ENCODE data around the gene ASB15. TPM values are rescaled to one million over a fixed set of nuclear protein-coding genes. Genes with fewer than 3 reads are reported as not detected.

The ASB15 gene
- polyA plus RNA-seq, 3 donors: not detected

DNA sequence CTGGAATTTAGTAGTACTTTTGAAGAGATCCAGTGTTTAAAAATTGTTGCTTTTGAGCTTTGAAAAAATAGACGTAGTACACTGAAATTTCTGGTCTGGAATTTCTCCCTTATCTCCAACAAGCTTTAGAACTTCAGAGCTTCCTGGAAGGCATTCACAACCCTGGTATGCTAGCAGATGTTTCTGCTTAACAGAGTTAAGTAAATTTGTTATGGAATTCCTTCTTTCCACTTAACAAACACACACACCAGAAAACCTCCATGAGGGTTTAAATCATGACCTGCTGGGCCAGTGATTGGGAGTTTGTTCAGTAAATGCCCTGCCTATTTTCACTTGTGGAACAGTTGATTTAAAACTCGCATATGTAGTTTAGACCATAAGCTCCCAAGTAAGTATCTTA, 13.7 kb downstream of the ASB15 start:
- TF ChIP-seq, protein P1, sequence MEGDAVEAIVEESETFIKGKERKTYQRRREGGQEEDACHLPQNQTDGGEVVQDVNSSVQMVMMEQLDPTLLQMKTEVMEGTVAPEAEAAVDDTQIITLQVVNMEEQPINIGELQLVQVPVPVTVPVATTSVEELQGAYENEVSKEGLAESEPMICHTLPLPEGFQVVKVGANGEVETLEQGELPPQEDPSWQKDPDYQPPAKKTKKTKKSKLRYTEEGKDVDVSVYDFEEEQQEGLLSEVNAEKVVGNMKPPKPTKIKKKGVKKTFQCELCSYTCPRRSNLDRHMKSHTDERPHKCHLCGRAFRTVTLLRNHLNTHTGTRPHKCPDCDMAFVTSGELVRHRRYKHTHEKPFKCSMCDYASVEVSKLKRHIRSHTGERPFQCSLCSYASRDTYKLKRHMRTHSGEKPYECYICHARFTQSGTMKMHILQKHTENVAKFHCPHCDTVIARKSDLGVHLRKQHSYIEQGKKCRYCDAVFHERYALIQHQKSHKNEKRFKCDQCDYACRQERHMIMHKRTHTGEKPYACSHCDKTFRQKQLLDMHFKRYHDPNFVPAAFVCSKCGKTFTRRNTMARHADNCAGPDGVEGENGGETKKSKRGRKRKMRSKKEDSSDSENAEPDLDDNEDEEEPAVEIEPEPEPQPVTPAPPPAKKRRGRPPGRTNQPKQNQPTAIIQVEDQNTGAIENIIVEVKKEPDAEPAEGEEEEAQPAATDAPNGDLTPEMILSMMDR (IDR thresholded peaks at IDR 0.05): no peak
- Histone ChIP-seq H3K27ac (ENCODE audit: low read depth in 1 of 2, low read length in 2 of 2) (no peak overlapping the region), H3K4me2 (replicated peaks; ENCODE audit: extremely low read depth, low read length, poor library complexity, severe bottlenecking) (no peak overlapping the region), H3K9ac (ENCODE audit: insufficient read depth, low read length, poor library complexity, severe bottlenecking) (no peak overlapping the region), H3K4me1 (ENCODE audit: control insufficient read depth in 1 of 2, insufficient read depth in 2 of 2, low read length in 2 of 2) (no peaks in the 10 kb centered on the region), H2AFZ (ENCODE audit: insufficient read depth, low read depth, low read length, poor library complexity, severe bottlenecking) (no peak overlapping the region), H3K4me3 (replicated peaks in 1 of 3; ENCODE audit: low read depth in 2 of 3, low read length in 3 of 3) (no peak overlapping the region), H3K79me2 (ENCODE audit: insufficient read depth, low read length) (no peaks in the 10 kb centered on the region), H4K20me1 (ENCODE audit: insufficient read depth, low read length) (no peaks in the 10 kb centered on the region), H3K9me3 (replicated peaks in 1 of 2; ENCODE audit: control insufficient read depth in 1 of 2, insufficient read depth in 1 of 2, low read length in 2 of 2) (no peaks in the 10 kb centered on the region), H3K27me3 (ENCODE audit: control insufficient read depth in 2 of 2, insufficient read depth in 2 of 2, low read length in 2 of 2) (no peaks in the 10 kb centered on the region), H3K36me3 (replicated peaks in 1 of 2; ENCODE audit: control insufficient read depth in 1 of 2, insufficient read depth in 2 of 2, low read length in 2 of 2) (no peaks in the 10 kb centered on the region)
- intact Hi-C loops (cut with micrococcal nuclease): no loop called here
- no peak for DNase-seq
- no CpG with 5 or more reads among the region's 2 CpGs for WGBS (ENCODE audit: insufficient coverage)
- no peaks in the 10 kb centered on the region for H3K36me3 Mint-ChIP-seq
- H3K9me3 Mint-ChIP-seq: peaks cover 0 to 4% (median 0%) of the 10 kb centered on the region in 7 donors
- no peak overlapping the region for H3K4me3 Mint-ChIP-seq
- no peak overlapping the region for H3K27ac Mint-ChIP-seq
- H3K4me1 Mint-ChIP-seq: no peaks in the 10 kb centered on the region
- H3K27me3 Mint-ChIP-seq (ENCODE audit: low read depth in 3 of 3): peaks cover 1 to 4% (median 2%) of the 10 kb centered on the region in 3 donors

DNA sequence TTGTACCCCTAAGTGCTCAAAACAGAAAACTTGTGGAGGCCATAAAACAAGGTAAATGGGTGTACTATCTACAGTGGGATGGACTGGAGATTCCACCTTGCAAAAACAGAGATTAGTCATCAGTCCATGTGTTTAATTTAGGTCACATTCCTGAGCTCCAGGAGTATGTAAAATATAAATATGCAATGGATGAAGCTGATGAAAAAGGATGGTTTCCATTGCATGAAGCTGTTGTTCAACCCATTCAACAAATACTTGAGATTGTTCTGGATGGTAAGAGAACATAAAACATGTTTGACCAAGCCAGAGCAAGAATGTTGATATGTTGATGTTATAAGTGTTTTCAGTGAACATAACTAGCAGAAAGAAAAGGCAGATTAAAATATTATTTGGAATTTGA, 14.6 kb downstream of the ASB15 start:
- no peaks in the 10 kb centered on the region for H3K4me1 Mint-ChIP-seq
- H3K27ac ChIP-seq (ENCODE audit: low read depth in 1 of 2, low read length in 2 of 2): no peak overlapping the region
- TF ChIP-seq, protein P1 (IDR thresholded peaks at IDR 0.05): no peak
- no peaks in the 10 kb centered on the region for H3K36me3 ChIP-seq (replicated peaks in 1 of 2; ENCODE audit: control insufficient read depth in 1 of 2, insufficient read depth in 2 of 2, low read length in 2 of 2)
- no peaks in the 10 kb centered on the region for H3K36me3 Mint-ChIP-seq
- H2AFZ ChIP-seq (ENCODE audit: insufficient read depth, low read depth, low read length, poor library complexity, severe bottlenecking): no peak overlapping the region
- H4K20me1 ChIP-seq (ENCODE audit: insufficient read depth, low read length): no peaks in the 10 kb centered on the region
- peaks cover 0 to 4% (median 0%) of the 10 kb centered on the region in 7 donors for H3K9me3 Mint-ChIP-seq
- H3K9ac ChIP-seq (ENCODE audit: insufficient read depth, low read length, poor library complexity, severe bottlenecking): no peak overlapping the region
- no peaks in the 10 kb centered on the region for H3K9me3 ChIP-seq (replicated peaks in 1 of 2; ENCODE audit: control insufficient read depth in 1 of 2, insufficient read depth in 1 of 2, low read length in 2 of 2)
- no peaks in the 10 kb centered on the region for H3K27me3 ChIP-seq (ENCODE audit: control insufficient read depth in 2 of 2, insufficient read depth in 2 of 2, low read length in 2 of 2)
- H3K27me3 Mint-ChIP-seq (ENCODE audit: low read depth in 3 of 3): peaks cover 1 to 4% (median 2%) of the 10 kb centered on the region in 3 donors
- intact Hi-C loops (cut with micrococcal nuclease): no loop called here
- H3K27ac Mint-ChIP-seq: no peak overlapping the region
- no peaks in the 10 kb centered on the region for H3K79me2 ChIP-seq (ENCODE audit: insufficient read depth, low read length)
- DNase-seq: no peak
- no peak overlapping the region for H3K4me3 ChIP-seq (replicated peaks in 1 of 3; ENCODE audit: low read depth in 2 of 3, low read length in 3 of 3)
- no peak overlapping the region for H3K4me3 Mint-ChIP-seq
- no peaks in the 10 kb centered on the region for H3K4me1 ChIP-seq (ENCODE audit: control insufficient read depth in 1 of 2, insufficient read depth in 2 of 2, low read length in 2 of 2)
- no peak overlapping the region for H3K4me2 ChIP-seq (replicated peaks; ENCODE audit: extremely low read depth, low read length, poor library complexity, severe bottlenecking)

All from CD14-positive monocyte (primary cell).